Fibroblast of lung (primary cell): ENCODE results near the gene PELI3. TPM values are rescaled to one million over a fixed set of nuclear protein-coding genes. Genes with fewer than 3 reads are reported as not detected.
A peak's percentile ranks its signal among the peaks of the same experiment; 100 is the strongest.

ENCODE experiments used
- DNase-seq, 2 donors: peaks; one replicate each; pipeline versions ENCODE4 v3.0.0 to v3.0.0-alpha.2; 2010; ENCODE audit warnings: low read depth in 2 of 2
- H2AFZ ChIP-seq: 2 replicates; pipeline ENCODE4 v1.5.1; 2012; ENCODE audit warnings: low read length, control low read depth, inconsistent platforms
- H3K27ac ChIP-seq: 2 replicates; pipeline ENCODE4 v1.5.1; 2011; ENCODE audit warnings: low read length, control low read depth; ENCODE audit not compliant: insufficient read depth
- H3K27me3 ChIP-seq: 2 replicates; pipeline ENCODE4 v1.5.1; 2011; ENCODE audit warnings: mild to moderate bottlenecking, low read length; ENCODE audit not compliant: control insufficient read depth, insufficient read depth
- H3K36me3 ChIP-seq: 2 replicates; pipeline ENCODE4 v1.5.1; 2011; ENCODE audit warnings: low read length; ENCODE audit not compliant: control insufficient read depth, insufficient read depth
- H3K4me1 ChIP-seq: 2 replicates; pipeline ENCODE4 v1.5.1; 2011; ENCODE audit warnings: low read length; ENCODE audit not compliant: control insufficient read depth, insufficient read depth; ENCODE audit errors: extremely low read depth
- H3K4me2 ChIP-seq: 2 replicates; pipeline ENCODE4 v1.5.1; 2011; ENCODE audit warnings: low read length, control low read depth; ENCODE audit not compliant: insufficient read depth; ENCODE audit errors: extremely low read depth
- H3K4me3 ChIP-seq, 4 experiments: fragments of 200-600 bp in 1 of 4; sonication (generic) in 1 of 4; replicated peaks in 1 of 4; 2 replicates each; pipeline ENCODE4 v1.5.1; 2011 to 2016; ENCODE audit warnings: low read length in 4 of 4, low read depth in 3 of 4, mild to moderate bottlenecking in 3 of 4, control low read depth in 2 of 4, inconsistent platforms in 1 of 4, mixed read lengths in 1 of 4; ENCODE audit not compliant: insufficient read depth in 1 of 4; ENCODE audit errors: control extremely low read depth in 1 of 4
- H3K79me2 ChIP-seq: 2 replicates; pipeline ENCODE4 v1.5.1; 2012; ENCODE audit warnings: mild to moderate bottlenecking, low read length, inconsistent platforms; ENCODE audit not compliant: control insufficient read depth, insufficient read depth
- H3K9ac ChIP-seq: 2 replicates; pipeline ENCODE4 v1.5.1; 2011; ENCODE audit warnings: mild to moderate bottlenecking, low read length, control low read depth; ENCODE audit not compliant: insufficient read depth
- H3K9me3 ChIP-seq: 2 replicates; pipeline ENCODE4 v1.5.1; 2012; ENCODE audit warnings: low read depth, low read length; ENCODE audit not compliant: control insufficient read depth, insufficient read depth
- H4K20me1 ChIP-seq: 2 replicates; pipeline ENCODE4 v1.5.1; 2011; ENCODE audit warnings: low read length; ENCODE audit not compliant: control insufficient read depth, insufficient read depth; ENCODE audit errors: extremely low read depth
- EZH2 ChIP-seq: IDR thresholded peaks from 2 replicates; pipeline ENCODE4 v1.5.1; 2012; ENCODE audit warnings: low read length, control low read depth, mild to moderate bottlenecking; ENCODE audit errors: missing control alignments
- polyA minus RNA-seq: library from RNA; depleted of rRNA, polyadenylated mRNA; stranded (reverse); fragments of >200 nt; gene quantifications from 2 replicates; pipeline ENCODE4 v1.2.3, GENCODE V29; 2011; ENCODE audit warnings: low replicate concordance
- polyA plus RNA-seq, 2 donors: library from polyadenylated mRNA; depleted of rRNA in 1 of 2; stranded (reverse) in 1 of 2; unstranded in 1 of 2; fragments of >200 nt; gene quantifications; 2 replicates each; pipeline ENCODE4 v1.2.1, GENCODE V29; 2011 to 2012; ENCODE audit warnings: missing spikeins in 1 of 2
- total RNA-seq: library from RNA; depleted of rRNA; stranded (reverse); fragments of >200 nt; gene quantifications from 2 replicates; pipeline ENCODE4 v1.2.1, GENCODE V29; 2014
- TF ChIP-seq, protein P1 (sequence below), 2 donors: IDR thresholded peaks in 1 of 2; conservative IDR thresholded peaks in 1 of 2; 1 replicate in 1 of 2; 2 replicates in 1 of 2; pipeline ENCODE4 v1.5.1; 2011 to 2012; ENCODE audit warnings: low read length in 2 of 2, control low read depth in 1 of 2, inconsistent platforms in 1 of 2, low read depth in 1 of 2, mild to moderate bottlenecking in 1 of 2

Gene PELI3, protein sequence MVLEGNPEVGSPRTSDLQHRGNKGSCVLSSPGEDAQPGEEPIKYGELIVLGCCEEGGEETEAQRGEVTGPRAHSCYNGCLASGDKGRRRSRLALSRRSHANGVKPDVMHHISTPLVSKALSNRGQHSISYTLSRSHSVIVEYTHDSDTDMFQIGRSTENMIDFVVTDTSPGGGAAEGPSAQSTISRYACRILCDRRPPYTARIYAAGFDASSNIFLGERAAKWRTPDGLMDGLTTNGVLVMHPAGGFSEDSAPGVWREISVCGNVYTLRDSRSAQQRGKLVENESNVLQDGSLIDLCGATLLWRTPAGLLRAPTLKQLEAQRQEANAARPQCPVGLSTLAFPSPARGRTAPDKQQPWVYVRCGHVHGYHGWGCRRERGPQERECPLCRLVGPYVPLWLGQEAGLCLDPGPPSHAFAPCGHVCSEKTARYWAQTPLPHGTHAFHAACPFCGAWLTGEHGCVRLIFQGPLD
- total RNA-seq: 16.2 and 20.3 TPM in 2 replicates
- polyA plus RNA-seq: 5.0 and 5.1 TPM in 2 replicates
- 7.8 and 8.1 TPM in 2 replicates for polyA plus RNA-seq (2012)
- 19.5 and 27.2 TPM in 2 replicates for polyA minus RNA-seq

DNA sequence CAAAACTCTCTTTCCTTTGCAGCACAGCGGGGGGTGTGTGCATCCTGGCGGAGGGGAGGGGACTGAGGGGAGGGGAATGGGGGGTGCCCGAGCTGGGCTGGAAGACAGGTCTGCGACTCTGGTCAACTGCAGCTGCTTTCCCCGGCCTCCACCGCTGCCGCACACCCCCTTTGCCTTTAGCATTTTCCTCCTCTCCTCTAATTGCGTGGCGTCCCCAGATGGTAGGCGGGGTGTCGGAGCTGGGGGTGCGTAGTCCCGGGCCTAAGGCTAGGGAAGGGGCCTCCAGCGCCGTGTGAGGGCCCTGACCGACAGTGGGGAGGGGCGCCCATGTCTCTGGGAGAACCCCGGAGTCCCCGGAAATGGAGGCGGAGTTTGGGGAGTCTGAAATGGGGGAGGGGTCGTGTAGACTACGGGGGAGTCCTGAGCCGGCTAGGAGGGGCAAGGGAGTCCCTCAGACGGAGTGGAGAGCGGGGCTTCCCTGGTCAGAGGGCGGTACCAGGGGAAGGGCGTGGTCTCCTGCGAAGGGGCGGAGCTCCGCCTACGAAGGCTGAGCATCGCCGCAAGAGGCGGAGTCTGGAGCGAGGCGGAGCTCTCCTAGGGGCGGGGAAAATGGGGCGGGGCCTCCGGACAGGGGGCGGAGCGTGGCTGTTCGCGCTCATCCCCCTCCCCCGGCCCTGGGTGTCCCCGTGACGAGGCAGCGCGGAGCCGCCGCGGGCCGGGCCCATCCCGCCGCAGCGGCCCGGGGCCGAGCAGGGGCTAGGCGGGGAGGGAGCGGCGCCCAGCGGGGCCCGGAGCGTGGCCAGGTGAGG is at the start of gene PELI3:
TSS of gene PELI3 (plus strand) at position 681 of the 809 bp plus-strand sequence. CDS start 1,224 bp downstream, outside the sequence.
- Histone ChIP-seq H3K36me3 (peaks cover 3% of the 10 kb centered on the region), H2AFZ (peak within 1 kb of the TSS; percentile 81), H3K27me3 (no peaks in the 10 kb centered on the region), H3K9me3 (no peaks in the 10 kb centered on the region), H3K4me3 (peak within 1 kb of the TSS; percentile 65 to 90 (median 70)), H3K4me1 (peaks cover 7% of the 10 kb centered on the region), H3K9ac (peak within 1 kb of the TSS; percentile 69), H4K20me1 (no peaks in the 10 kb centered on the region), H3K79me2 (no peaks in the 10 kb centered on the region), H3K4me2 (peak within 1 kb of the TSS; percentile 89), H3K27ac (peak within 1 kb of the TSS; percentile 59)
- DNase-seq: peak; percentile 81 to 90
- no peak for TF ChIP-seq EZH2
- TF ChIP-seq, protein P1, sequence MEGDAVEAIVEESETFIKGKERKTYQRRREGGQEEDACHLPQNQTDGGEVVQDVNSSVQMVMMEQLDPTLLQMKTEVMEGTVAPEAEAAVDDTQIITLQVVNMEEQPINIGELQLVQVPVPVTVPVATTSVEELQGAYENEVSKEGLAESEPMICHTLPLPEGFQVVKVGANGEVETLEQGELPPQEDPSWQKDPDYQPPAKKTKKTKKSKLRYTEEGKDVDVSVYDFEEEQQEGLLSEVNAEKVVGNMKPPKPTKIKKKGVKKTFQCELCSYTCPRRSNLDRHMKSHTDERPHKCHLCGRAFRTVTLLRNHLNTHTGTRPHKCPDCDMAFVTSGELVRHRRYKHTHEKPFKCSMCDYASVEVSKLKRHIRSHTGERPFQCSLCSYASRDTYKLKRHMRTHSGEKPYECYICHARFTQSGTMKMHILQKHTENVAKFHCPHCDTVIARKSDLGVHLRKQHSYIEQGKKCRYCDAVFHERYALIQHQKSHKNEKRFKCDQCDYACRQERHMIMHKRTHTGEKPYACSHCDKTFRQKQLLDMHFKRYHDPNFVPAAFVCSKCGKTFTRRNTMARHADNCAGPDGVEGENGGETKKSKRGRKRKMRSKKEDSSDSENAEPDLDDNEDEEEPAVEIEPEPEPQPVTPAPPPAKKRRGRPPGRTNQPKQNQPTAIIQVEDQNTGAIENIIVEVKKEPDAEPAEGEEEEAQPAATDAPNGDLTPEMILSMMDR (conservative IDR thresholded peaks at IDR 0.05 in 1 of 2, IDR thresholded peaks at IDR 0.05 in 1 of 2; ENCODE audit: low read depth in 1 of 2, low read length in 2 of 2): no peak

DNA sequence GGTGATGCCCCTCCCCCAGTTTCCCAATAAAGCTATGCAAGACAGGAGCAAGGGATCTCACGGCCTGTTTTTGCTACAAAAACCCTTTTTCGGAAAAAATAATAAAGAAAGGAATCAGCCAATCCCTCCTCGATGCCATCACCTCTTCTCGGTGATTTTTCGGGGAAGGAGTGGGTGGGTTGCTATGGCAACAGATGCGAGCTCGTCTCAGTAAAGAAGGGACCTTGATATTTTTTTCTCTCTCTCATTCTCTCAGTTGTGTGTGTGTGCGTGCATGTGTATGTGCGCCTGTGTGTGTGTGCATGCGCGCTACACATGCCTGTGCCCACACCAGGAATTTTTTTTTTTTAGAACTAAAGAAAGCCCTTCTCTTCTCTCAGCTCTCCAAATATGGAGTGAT is 49.7 kb upstream of the PELI3 start:
- Histone ChIP-seq H3K27me3 (peaks cover 5% of the 10 kb centered on the region), H3K9ac (no peak overlapping the region), H3K36me3 (no peaks in the 10 kb centered on the region), H3K9me3 (no peaks in the 10 kb centered on the region), H3K4me1 (peaks cover 9% of the 10 kb centered on the region), H3K4me2 (no peak overlapping the region), H3K27ac (no peak overlapping the region), H3K4me3 (no peak overlapping the region), H4K20me1 (no peaks in the 10 kb centered on the region), H3K79me2 (no peaks in the 10 kb centered on the region), H2AFZ (no peak overlapping the region)
- TF ChIP-seq, protein P1 (conservative IDR thresholded peaks at IDR 0.05 in 1 of 2, IDR thresholded peaks at IDR 0.05 in 1 of 2; ENCODE audit: low read depth in 1 of 2, low read length in 2 of 2): no peak
- no peak for TF ChIP-seq EZH2
- DNase-seq: no peak
